Measurements from ENCODE around the gene RARG. TPM values are rescaled to one million over a fixed set of nuclear protein-coding genes. Genes with fewer than 3 reads are reported as not detected.

RARG gene
- total RNA-seq: 5.0 TPM

GRCh38 chr12:53231921-53232645 is at the start of gene RARG:
Gene RARG (minus strand): TSS chr12:53232209. CDS start chr12:53227545, 4,664 bp downstream.

GRCh38 chr12:53267999-53268629 is 36.1 kb upstream of the RARG start, which contains the start of gene ESPL1:
Gene ESPL1 (plus strand): TSS chr12:53268299. CDS start chr12:53268767, 468 bp downstream.

GRCh38 chr12:53207042-53207441 is 25.0 kb downstream of the RARG start, which contains the start of gene ITGB7:
Gene ITGB7 (minus strand): TSS chr12:53207251. CDS start chr12:53200443, 6,808 bp downstream.

GRCh38 chr12:53180220-53180930 is 51.6 kb downstream of the RARG start, which contains the start of the genes CSAD and ZNF740:
Gene CSAD (minus strand): TSS chr12:53180925. CDS start chr12:53173470, 7,455 bp downstream.
Gene ZNF740 (plus strand): TSS chr12:53180722. CDS start chr12:53181984, 1,262 bp downstream.

Other genes with a start within 250 kb of the RARG start
- gene EIF4B, start 225.8 kb downstream of the RARG start, total RNA-seq: 763 TPM
- gene TNS2, start 182.1 kb downstream of the RARG start, total RNA-seq: 31.6 TPM
- gene SPRYD3, start 152.8 kb downstream of the RARG start, total RNA-seq: 24.1 TPM
- 3.8 TPM for gene IGFBP6, start 134.5 kb downstream of the RARG start, total RNA-seq
- not detected for gene SOAT2, start 128.7 kb downstream of the RARG start, total RNA-seq
- 23.2 TPM for gene ZNF740, start 51.5 kb downstream of the RARG start, total RNA-seq
- gene CSAD, start 51.3 kb downstream of the RARG start, total RNA-seq: 52.9 TPM
- not detected for gene ITGB7, start 25.0 kb downstream of the RARG start, total RNA-seq
- 2.8 TPM for gene ESPL1, start 36.1 kb upstream of the RARG start, total RNA-seq
- gene PFDN5, start 63.3 kb upstream of the RARG start, total RNA-seq: 432 TPM
- 46.3 TPM for gene MYG1, start 67.5 kb upstream of the RARG start, total RNA-seq
- gene AAAS, start 89.4 kb upstream of the RARG start, total RNA-seq: 38.8 TPM
- gene SP7, start 104.1 kb upstream of the RARG start, total RNA-seq: 0.31 TPM
- 23.5 TPM for gene SP1, start 148.0 kb upstream of the RARG start, total RNA-seq
- not detected for gene AMHR2, start 191.6 kb upstream of the RARG start, total RNA-seq
- gene PRR13, start 209.5 kb upstream of the RARG start, total RNA-seq: 6.6 TPM
- 324 TPM for gene PCBP2, start 219.9 kb upstream of the RARG start, total RNA-seq

All from parietal lobe (tissue), 1 donor.